C4-2B (cell line): ENCODE data around the gene PAQR6.

Source experiments
- CTCF ChIP-seq: fragments of 450-650 bp; conservative IDR thresholded peaks from 2 replicates; pipeline ENCODE4 v1.5.1; 2017; ENCODE audit warnings: mild to moderate bottlenecking
- ZFX ChIP-seq: fragments of 450-650 bp; IDR thresholded peaks from 2 replicates; pipeline ENCODE4 v1.6.1; 2017

- TF ChIP-seq CTCF (no peak), ZFX (no peak)
Observed at GRCh38 chr1:156232201-156232894, 15.5 kb downstream of the PAQR6 start.
